K562 (cell line): ENCODE measurements around the gene NOD2. TPM values are rescaled to one million over a fixed set of nuclear protein-coding genes. Genes with fewer than 3 reads are reported as not detected.

ENCODE experiments used
- ATAC-seq: fragments of 200-7000 bp; cut with Tn5 transposase; 3 replicates; pipeline ENCODE4 v1.9.1; 2020; ENCODE audit warnings: moderate library complexity
- BruUV-seq: library from RNA; stranded (reverse); fragments of 400-500 nt; replicated peaks from 2 replicates; lab custom pipeline; 2021; lab: Mats Ljungman, UMichigan
- CTCF ChIA-PET: fragments of 300-600 bp; formaldehyde crosslinking; extraction: SDS; loops from one replicate; lab custom pipeline; 2021; ENCODE audit warnings: low intra/inter-chr PET ratio; lab: Yijun Ruan, JAX
- POLR2A ChIA-PET: fragments of 300-600, 350-650 bp; sonication (Branson Sonifier 250); formaldehyde crosslinking; extraction: SDS; loops from one replicate; lab custom pipeline; 2021; ENCODE audit warnings: antibody characterized with exemption, inconsistent platforms; lab: Yijun Ruan, JAX
- DNase-seq, 4 experiments: peaks; one replicate each; pipeline versions ENCODE4 v3.0.0 to v3.0.0-alpha.2; 2011 to 2018; ENCODE audit warnings: low spot score in 3 of 4, mixed read lengths in 3 of 4; ENCODE audit errors: extremely low read depth in 1 of 4
- FAIRE-seq: peaks from 2 replicates; lab custom pipeline; 2011; peaks lifted over from hg19 to GRCh38; lab: Jason Lieb, UNC
- H2AFZ ChIP-seq: 2 replicates; pipeline ENCODE4 v1.6.0; 2011; ENCODE audit warnings: low read depth, low read length, control low read depth, inconsistent platforms
- H3K27ac ChIP-seq: fragments of 200-600 bp; 3 replicates; pipeline ENCODE4 v1.8.0; 2011; ENCODE audit warnings: low read depth, mild to moderate bottlenecking, control low read depth, inconsistent platforms, low read length, moderate library complexity, mixed read lengths; ENCODE audit errors: extremely low read depth
- H3K27me3 ChIP-seq, 2 experiments: fragments of 300-600 bp in 1 of 2; 2 replicates in 1 of 2; 3 replicates in 1 of 2; pipeline versions ENCODE4 v1.6.0 to v1.8.0; 2011; ENCODE audit warnings: inconsistent platforms in 2 of 2, low read length in 2 of 2, mild to moderate bottlenecking in 1 of 2, mixed read lengths in 1 of 2, moderate library complexity in 1 of 2; ENCODE audit not compliant: control insufficient read depth in 2 of 2, insufficient read depth in 2 of 2
- H3K36me3 ChIP-seq: fragments of 300-600 bp; 3 replicates; pipeline ENCODE4 v1.8.0; 2011; ENCODE audit warnings: mild to moderate bottlenecking, low read length, inconsistent platforms; ENCODE audit not compliant: control insufficient read depth, insufficient read depth
- H3K4me1 ChIP-seq, 2 experiments: fragments of 200-600 bp in 1 of 2; replicated peaks in 1 of 2; 2 replicates in 1 of 2; 3 replicates in 1 of 2; pipeline versions ENCODE4 v1.5.1 to v1.8.0; 2011; ENCODE audit warnings: inconsistent platforms in 2 of 2, low read length in 2 of 2, mild to moderate bottlenecking in 1 of 2, mixed read lengths in 1 of 2, moderate library complexity in 1 of 2; ENCODE audit not compliant: control insufficient read depth in 2 of 2, insufficient read depth in 2 of 2
- H3K4me2 ChIP-seq: 2 replicates; pipeline ENCODE4 v1.6.1; 2011; ENCODE audit warnings: low read length, control low read depth, inconsistent platforms, mixed read lengths; ENCODE audit not compliant: insufficient read depth
- H3K4me3 ChIP-seq: fragments of 200-600 bp; sonication (generic), shearing (Covaris generic); 2 replicates; pipeline ENCODE4 v1.5.1; 2016; ENCODE audit warnings: control low read depth, inconsistent platforms
- H3K79me2 ChIP-seq: fragments of 200-600 bp; 3 replicates; pipeline ENCODE4 v1.8.0; 2011; ENCODE audit warnings: low read length, inconsistent platforms; ENCODE audit not compliant: control insufficient read depth, insufficient read depth
- H3K9ac ChIP-seq, 2 experiments: 2 replicates each; pipeline versions ENCODE4 v1.6.0 to v1.6.1; 2011; ENCODE audit warnings: low read depth in 2 of 2, low read length in 2 of 2, control low read depth in 1 of 2, inconsistent platforms in 1 of 2, mild to moderate bottlenecking in 1 of 2, mixed read lengths in 1 of 2; ENCODE audit not compliant: insufficient read depth in 1 of 2
- H3K9me1 ChIP-seq: one replicate; pipeline ENCODE4 v1.6.0; 2011; ENCODE audit warnings: inconsistent platforms, mild to moderate bottlenecking, low read length, moderate library complexity; ENCODE audit not compliant: control insufficient read depth, insufficient read depth
- H3K9me3 ChIP-seq: replicated peaks from 2 replicates; pipeline ENCODE4 v1.5.1; 2011; ENCODE audit warnings: low read depth, low read length, inconsistent platforms; ENCODE audit not compliant: control insufficient read depth, insufficient read depth
- H4K20me1 ChIP-seq: replicated peaks from 2 replicates; pipeline ENCODE4 v1.6.1; 2011; ENCODE audit warnings: low read length, inconsistent platforms, mixed read lengths; ENCODE audit not compliant: control insufficient read depth, insufficient read depth
- ASH1L ChIP-seq: fragments of 450-650 bp; IDR thresholded peaks from 2 replicates; pipeline ENCODE4 v1.6.1; 2018; ENCODE audit warnings: borderline replicate concordance, mild to moderate bottlenecking, low read depth; ENCODE audit not compliant: partially characterized antibody
- CLOCK ChIP-seq: fragments of 250-450 bp; sonication (Bioruptor Pico); IDR thresholded peaks from 2 replicates; pipeline ENCODE4 v1.4.0; 2020; ENCODE audit warnings: mild to moderate bottlenecking, moderate library complexity, borderline replicate concordance
- CREB3L1 ChIP-seq: fragments of 450-650 bp; IDR thresholded peaks from 2 replicates; pipeline ENCODE4 v1.6.1; 2014; ENCODE audit warnings: low read depth, mild to moderate bottlenecking, moderate library complexity, borderline replicate concordance
- PPARD ChIP-seq: fragments of 250-450 bp; sonication (Bioruptor Pico); IDR thresholded peaks from 2 replicates; pipeline ENCODE4 v1.8.0; 2022; ENCODE audit warnings: inconsistent platforms, mild to moderate bottlenecking, moderate library complexity
- SPI1 ChIP-seq: IDR thresholded peaks from 2 replicates; pipeline ENCODE4 v1.6.1; 2011; ENCODE audit warnings: low read depth, low read length, control low read depth, borderline replicate concordance
- SREBF2 ChIP-seq: sonication (generic); formaldehyde crosslinking; IDR thresholded peaks from 2 replicates; pipeline ENCODE4 v1.4.0; 2020; ENCODE audit warnings: mild to moderate bottlenecking, missing genetic modification reagents
- ZNF12 ChIP-seq: sonication (generic); formaldehyde crosslinking; IDR thresholded peaks from 2 replicates; pipeline ENCODE4 v1.4.0; 2020; ENCODE audit warnings: mild to moderate bottlenecking, missing genetic modification reagents
- WGBS: fragments of 100-300 bp; shearing (Covaris generic); methylation state at CpG from one replicate; pipeline ENCODE4 v1.1.6; 2016; ENCODE audit warnings: low coverage, mixed read lengths; ENCODE audit not compliant: insufficient coverage; ENCODE audit errors: missing lambda C conversion rate; 5-methylcytosine and 5-hydroxymethylcytosine counted together
- in situ Hi-C: fragments of 300-500 bp; cut with MboI; formaldehyde crosslinking; loops from 4 replicates; pipeline ENCODE4 v1.15.0; 2018; ENCODE audit warnings: inconsistent platforms, mixed read lengths
- intact Hi-C: fragments of 100-400 bp; cut with micrococcal nuclease; formaldehyde crosslinking; loops from 2 replicates; pipeline ENCODE4 v1.14.2; 2022
- polyA plus RNA-seq, 8 experiments: library from polyadenylated mRNA; depleted of rRNA in 4 of 8; stranded (reverse) in 5 of 8; unstranded in 3 of 8; fragments of >200 nt; fragmentation: Nextera tagmentation in 2 of 8; fragmentation: Illumina TruSeq in 1 of 8; extraction: Ambion mirVana in 2 of 8; extraction: Trizol in 1 of 8; gene quantifications; 2 replicates each; pipeline versions ENCODE4 v1.2.1 to v1.2.3, GENCODE V29; 2011 to 2014; ENCODE audit warnings: inconsistent platforms in 1 of 8, missing spikeins in 1 of 8
- total RNA-seq, 7 experiments: library from RNA; depleted of rRNA in 6 of 7; stranded (reverse); fragments of >200 nt in 6 of 7; fragmentation: Illumina TruSeq in 2 of 7; extraction: Trizol in 2 of 7; gene quantifications; 2 replicates each; pipeline versions ENCODE4 v1.2.1 to v1.2.3, GENCODE V29; 2011 to 2021; ENCODE audit warnings: low replicate concordance in 1 of 7
- TF ChIP-seq, protein P1 (sequence below): sonication (generic); formaldehyde crosslinking; IDR thresholded peaks from 2 replicates; pipeline ENCODE4 v1.8.1; 2023; ENCODE audit warnings: mild to moderate bottlenecking, missing genetic modification reagents

The NOD2 gene
- total and polyA plus RNA-seq, 9 of the 15 experiments (the other 6 are each of a cell fraction or from before 2014, with no cell fraction given), result 0.04 TPM; not detected in 8

DNA sequence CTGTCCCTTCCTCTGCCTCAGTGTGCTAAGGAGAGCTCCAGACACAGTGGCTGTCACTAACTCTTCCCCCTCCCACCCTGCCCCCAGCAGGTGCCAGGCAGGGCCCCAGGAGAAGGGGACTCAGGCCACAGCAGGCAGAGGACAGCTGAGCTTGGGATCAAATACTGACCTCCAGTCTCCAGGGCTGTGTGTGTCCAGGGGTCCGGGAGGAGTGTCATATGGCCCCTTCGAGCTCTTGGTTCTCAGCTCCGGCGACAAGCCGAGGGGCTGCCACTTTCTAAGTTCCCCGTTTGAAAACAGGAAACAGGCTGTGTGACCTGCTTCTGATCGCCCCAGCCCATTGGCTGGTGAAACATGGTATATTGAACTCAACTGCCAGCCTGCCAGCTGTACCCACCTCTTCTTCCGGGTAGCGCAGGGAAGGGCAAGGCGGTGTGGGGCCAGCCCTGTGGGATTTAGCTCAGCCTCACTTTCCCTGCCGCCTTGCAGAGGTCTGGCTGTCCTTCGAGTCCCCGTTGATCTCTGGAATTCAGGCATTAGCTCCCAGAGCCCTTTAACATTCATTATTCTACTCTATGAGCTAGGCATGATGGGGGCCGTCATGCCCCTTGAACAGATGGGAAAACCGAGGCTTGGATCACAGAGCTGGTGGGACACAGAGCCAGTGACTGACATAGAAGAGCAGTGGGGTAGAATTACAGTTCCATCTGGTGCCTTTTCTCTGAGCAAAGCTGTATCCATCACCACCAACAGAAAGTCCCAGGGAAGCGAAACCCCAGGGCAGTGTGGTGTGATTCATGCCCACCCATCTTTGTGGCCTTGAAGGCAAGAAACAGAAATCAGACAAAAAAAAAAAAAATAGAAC, 12.2 kb upstream of the NOD2 start, which contains the start of gene SNX20 (continued):
- no peak for TF ChIP-seq ZNF12
- no peak for TF ChIP-seq CREB3L1

GRCh38 chr16:50683689-50684374, 9.6 kb upstream of the NOD2 start:
- FAIRE-seq (no peak), DNase-seq (no peak), ATAC-seq (no peak)
- peaks cover 8 to 40% of the 10 kb centered on the region in 2 experiments; a peak in 3 of 5 replicates for H3K27me3 ChIP-seq
- CTCF ChIA-PET, result no interaction called here
- no peaks in the 10 kb centered on the region for H3K36me3 ChIP-seq
- H3K79me2 ChIP-seq, result no peaks in the 10 kb centered on the region
- BruUV-seq, result no TSS peak
- no peaks in the 10 kb centered on the region for H3K4me1 ChIP-seq
- under 1% methylated on average over 12 of the region's 14 CpGs for WGBS
- POLR2A ChIA-PET, result interaction anchor here (0.6 to 0.7 kb wide), 2 partner anchors 36 to 380 kb away, joined by 3 read pairs; no protein-coding TSS in a partner anchor
- no peak overlapping the region for H3K27ac ChIP-seq
- H3K4me3 ChIP-seq, result no peak overlapping the region
- in situ Hi-C loops, result no loop called here
- H2AFZ ChIP-seq, result no peak overlapping the region
- TF ChIP-seq CLOCK (CRISPR knock-in tag) (no peak), SPI1 (peak; percentile 60; the same call in 1 of the 2 replicates), SREBF2 (CRISPR knock-in tag) (no peak), ASH1L (no peak), PPARD (no peak)
- TF ChIP-seq, protein P1, sequence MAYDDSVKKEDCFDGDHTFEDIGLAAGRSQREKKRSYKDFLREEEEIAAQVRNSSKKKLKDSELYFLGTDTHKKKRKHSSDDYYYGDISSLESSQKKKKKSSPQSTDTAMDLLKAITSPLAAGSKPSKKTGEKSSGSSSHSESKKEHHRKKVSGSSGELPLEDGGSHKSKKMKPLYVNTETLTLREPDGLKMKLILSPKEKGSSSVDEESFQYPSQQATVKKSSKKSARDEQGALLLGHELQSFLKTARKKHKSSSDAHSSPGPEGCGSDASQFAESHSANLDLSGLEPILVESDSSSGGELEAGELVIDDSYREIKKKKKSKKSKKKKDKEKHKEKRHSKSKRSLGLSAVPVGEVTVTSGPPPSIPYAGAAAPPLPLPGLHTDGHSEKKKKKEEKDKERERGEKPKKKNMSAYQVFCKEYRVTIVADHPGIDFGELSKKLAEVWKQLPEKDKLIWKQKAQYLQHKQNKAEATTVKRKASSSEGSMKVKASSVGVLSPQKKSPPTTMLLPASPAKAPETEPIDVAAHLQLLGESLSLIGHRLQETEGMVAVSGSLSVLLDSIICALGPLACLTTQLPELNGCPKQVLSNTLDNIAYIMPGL (CRISPR knock-in tag), result no peak
- intact Hi-C loops, result no loop called here
- no peaks in the 10 kb centered on the region for H3K9me3 ChIP-seq
- no peak overlapping the region for H3K4me2 ChIP-seq
- no peaks in the 10 kb centered on the region for H4K20me1 ChIP-seq
- no peak overlapping the region for H3K9ac ChIP-seq
- no peaks in the 10 kb centered on the region for H3K9me1 ChIP-seq
